WERI-Rb-1 (cell line): ENCODE results near the gene FOSL1.

Experiments used
- DNase-seq: peaks from one replicate; pipeline ENCODE4 v3.0.0-alpha.2; 2020
- H3K27ac ChIP-seq: fragments of 250-450 bp; sonication (Bioruptor Pico); 2 replicates; pipeline ENCODE4 v1.5.1; 2020; ENCODE audit warnings: mild to moderate bottlenecking, moderate library complexity
- H3K27me3 ChIP-seq: fragments of 250-450 bp; sonication (Bioruptor Pico); 2 replicates; pipeline ENCODE4 v1.5.1; 2021; ENCODE audit warnings: mild to moderate bottlenecking, low read depth, moderate library complexity; ENCODE audit not compliant: insufficient read depth, severe bottlenecking
- H3K36me3 ChIP-seq: fragments of 250-450 bp; sonication (Bioruptor Pico); 2 replicates; pipeline ENCODE4 v1.5.1; 2020; ENCODE audit warnings: mild to moderate bottlenecking, moderate library complexity
- H3K4me3 ChIP-seq: 2 replicates; pipeline ENCODE4 v1.5.1; 2011; ENCODE audit warnings: low read depth, mild to moderate bottlenecking, control low read depth, low read length
- H3K9me3 ChIP-seq: fragments of 250-450 bp; sonication (Bioruptor Pico); 2 replicates; pipeline ENCODE4 v1.5.1; 2021; ENCODE audit warnings: mild to moderate bottlenecking, moderate library complexity; ENCODE audit not compliant: severe bottlenecking
- CTCF ChIP-seq: IDR thresholded peaks from 2 replicates; pipeline ENCODE4 v1.5.1; 2011; ENCODE audit warnings: low read depth, mild to moderate bottlenecking, control low read depth, inconsistent platforms, low read length

Gene FOSL1

GRCh38 chr11:65945430-65945911 lies 45.3 kb upstream of the FOSL1 start, which contains the start of gene TSGA10IP:
TSS of gene TSGA10IP (plus strand) at chr11:65945480. CDS start at chr11:65945676, 196 bp downstream.
- Histone ChIP-seq H3K4me3 (no peak within 1 kb of the TSS), H3K9me3 (no peaks in the 10 kb centered on the region), H3K36me3 (no peaks in the 10 kb centered on the region), H3K27ac (no peak within 1 kb of the TSS), H3K27me3 (no peaks in the 10 kb centered on the region)
- no peak for DNase-seq
- no peak for TF ChIP-seq CTCF

DNA sequence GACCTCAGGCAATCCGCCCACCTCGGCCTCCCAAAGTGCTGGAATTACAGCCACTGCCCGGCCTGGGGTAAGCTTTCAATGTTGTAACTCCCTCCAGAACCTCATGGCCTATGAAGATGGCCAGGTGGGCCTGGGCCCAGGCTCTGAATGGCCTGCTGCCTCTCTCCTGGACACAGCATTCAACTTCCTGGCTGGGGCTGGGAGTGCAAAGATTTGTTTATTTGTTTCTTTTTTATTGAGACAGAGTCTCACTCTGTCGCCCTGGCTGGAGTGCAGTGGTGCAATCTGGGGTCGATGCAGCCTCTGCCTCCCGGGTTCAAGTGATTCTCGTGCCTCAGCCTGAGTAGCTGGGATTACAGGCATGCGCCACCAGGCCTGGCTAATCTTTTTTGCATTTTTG lies 44.6 kb upstream of the FOSL1 start:
- H3K4me3 ChIP-seq = no peak overlapping the region
- no peak for DNase-seq
- no peaks in the 10 kb centered on the region for H3K36me3 ChIP-seq
- no peak for TF ChIP-seq CTCF
- H3K27me3 ChIP-seq = no peaks in the 10 kb centered on the region
- H3K27ac ChIP-seq = no peak overlapping the region
- H3K9me3 ChIP-seq = no peaks in the 10 kb centered on the region

DNA sequence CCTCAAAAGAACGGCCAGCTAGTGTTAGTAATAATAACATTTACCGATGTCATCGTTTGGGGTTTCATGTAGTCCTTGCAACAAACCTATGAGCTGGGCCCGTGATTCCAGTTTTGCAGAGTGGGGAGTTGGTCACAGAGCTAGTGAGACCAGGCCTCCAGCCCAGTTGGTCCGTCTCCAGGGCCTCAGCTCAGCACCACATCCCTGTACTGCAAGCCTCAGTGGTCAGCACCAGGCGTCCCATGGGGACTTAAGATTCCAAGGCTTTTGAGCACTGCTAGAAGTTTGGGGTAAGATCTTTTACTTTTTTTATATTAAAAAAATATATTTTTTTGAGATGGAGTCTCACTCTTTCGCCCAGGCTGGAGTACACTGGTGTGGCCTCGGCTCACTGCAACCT lies 44.0 kb upstream of the FOSL1 start:
- Histone ChIP-seq H3K9me3 (no peaks in the 10 kb centered on the region), H3K27ac (no peak overlapping the region), H3K4me3 (no peak overlapping the region), H3K36me3 (no peaks in the 10 kb centered on the region), H3K27me3 (no peaks in the 10 kb centered on the region)
- no peak for DNase-seq
- TF ChIP-seq CTCF = no peak

GRCh38 chr11:65942531-65942930 lies 42.3 kb upstream of the FOSL1 start:
- TF ChIP-seq CTCF = no peak
- H3K36me3 ChIP-seq = no peaks in the 10 kb centered on the region
- DNase-seq = no peak

GRCh38 chr11:65941720-65942310 lies 41.6 kb upstream of the FOSL1 start:
- H3K27ac ChIP-seq = no peak overlapping the region
- no peak overlapping the region for H3K4me3 ChIP-seq
- no peaks in the 10 kb centered on the region for H3K9me3 ChIP-seq
- no peak for DNase-seq
- H3K27me3 ChIP-seq = no peaks in the 10 kb centered on the region
- TF ChIP-seq CTCF = no peak
- no peaks in the 10 kb centered on the region for H3K36me3 ChIP-seq

More at GRCh38 chr11:65942531-65942930, 42.3 kb upstream of the FOSL1 start:
- Histone ChIP-seq H3K27ac (no peak overlapping the region), H3K9me3 (no peaks in the 10 kb centered on the region), H3K4me3 (no peak overlapping the region), H3K27me3 (no peaks in the 10 kb centered on the region)

GRCh38 chr11:65937766-65938165 lies 37.6 kb upstream of the FOSL1 start:
- DNase-seq = no peak
- H3K27me3 ChIP-seq = no peaks in the 10 kb centered on the region
- no peak overlapping the region for H3K27ac ChIP-seq
- no peaks in the 10 kb centered on the region for H3K9me3 ChIP-seq
- no peak for TF ChIP-seq CTCF
- H3K36me3 ChIP-seq = no peaks in the 10 kb centered on the region
- H3K4me3 ChIP-seq = no peak overlapping the region
